SK-MEL-5 (cell line): Measurements from ENCODE around the gene DST. TPM values are rescaled to one million over a fixed set of nuclear protein-coding genes. Genes with fewer than 3 reads are reported as not detected.
A peak's percentile ranks its signal among the peaks of the same experiment; 100 is the strongest.
"Not testable (repeated sequence)": the region's sequence is repeated elsewhere in the genome, so short reads cannot be mapped to it uniquely, and the experiment has no call there.

Source experiments
- DNase-seq: peaks from one replicate; pipeline ENCODE4 v3.0.0-alpha.2; 2016; ENCODE audit warnings: low read depth, low spot score
- in situ Hi-C: cut with HindIII; loops from 2 replicates; pipeline ENCODE4 v1.10.0; 2016; ENCODE audit warnings: low sequenced_read_pairs, high pct_unique_total_duplicates, low pct_unique_long_range_greater_than_20kb
- total RNA-seq: library from RNA; depleted of rRNA; stranded (reverse); fragments of >200 nt; shearing (Covaris generic); gene quantifications from 2 replicates; pipeline ENCODE4 v1.2.3, GENCODE V29; 2014

Gene DST
- total RNA-seq, 1 experiment from 2014 or later = 86.4 TPM

DNA sequence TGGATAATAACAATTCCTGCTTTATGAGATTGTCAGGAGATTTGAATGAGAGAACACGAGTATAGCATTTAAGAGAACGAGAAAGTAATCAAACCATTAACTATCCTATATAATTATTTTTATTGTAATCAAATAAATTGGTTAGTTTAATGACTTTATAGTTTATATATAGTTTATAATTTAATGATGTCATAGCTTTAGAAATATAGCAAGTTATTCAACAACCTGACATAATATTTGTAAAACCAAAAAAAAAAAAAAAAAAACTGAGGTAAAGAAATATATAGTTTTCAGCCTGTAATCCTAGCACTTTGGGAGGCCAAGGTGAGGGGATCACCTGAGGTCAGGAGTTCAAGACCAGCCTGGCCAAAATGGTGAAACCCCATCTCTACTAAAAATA lies 26.4 kb upstream of the DST start:
- DNase-seq = no peak
- in situ Hi-C loops = no loop called here

DNA sequence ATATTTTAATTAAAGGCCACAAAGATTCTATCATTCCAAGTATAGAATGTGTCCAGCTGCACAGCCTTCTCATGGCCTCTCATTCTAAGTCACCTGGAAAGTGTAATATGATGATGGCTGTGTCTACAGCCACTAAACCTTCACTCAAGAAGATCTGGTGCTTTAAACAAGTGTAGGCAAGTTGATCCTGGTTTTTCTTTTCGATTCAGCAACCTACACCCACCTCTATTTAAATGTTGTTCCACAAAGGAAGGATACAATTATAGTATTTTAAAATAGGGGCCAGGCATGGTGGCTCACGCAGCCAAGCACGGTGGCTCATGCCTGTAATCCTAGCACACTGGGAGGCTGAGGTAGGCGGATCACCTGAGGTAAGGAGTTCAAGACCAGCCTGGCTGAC lies 25.5 kb upstream of the DST start:
- in situ Hi-C loops = no loop called here

DNA sequence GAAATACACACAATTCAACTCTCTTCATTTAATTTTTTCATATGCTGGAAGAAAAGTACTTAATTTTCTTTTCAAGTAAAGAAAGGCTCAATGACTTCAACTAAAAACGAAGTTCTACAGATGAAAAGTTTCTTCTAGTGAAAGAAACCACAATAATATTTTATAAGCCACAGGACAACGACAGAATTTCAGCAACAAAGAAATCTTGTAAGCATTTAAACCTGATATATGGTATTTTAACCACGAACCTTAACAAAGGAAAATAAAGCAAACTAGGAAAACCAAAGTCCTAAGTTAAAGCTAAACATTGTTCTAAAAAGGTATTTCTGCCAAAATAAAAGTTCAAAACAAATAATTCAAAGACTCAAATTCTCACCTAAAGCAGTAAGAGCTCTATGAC lies 24.6 kb upstream of the DST start:
- in situ Hi-C loops = no loop called here
- no peak for DNase-seq

More for the DNA sequence above, 25.5 kb upstream of the DST start:
- no peak for DNase-seq

DNA sequence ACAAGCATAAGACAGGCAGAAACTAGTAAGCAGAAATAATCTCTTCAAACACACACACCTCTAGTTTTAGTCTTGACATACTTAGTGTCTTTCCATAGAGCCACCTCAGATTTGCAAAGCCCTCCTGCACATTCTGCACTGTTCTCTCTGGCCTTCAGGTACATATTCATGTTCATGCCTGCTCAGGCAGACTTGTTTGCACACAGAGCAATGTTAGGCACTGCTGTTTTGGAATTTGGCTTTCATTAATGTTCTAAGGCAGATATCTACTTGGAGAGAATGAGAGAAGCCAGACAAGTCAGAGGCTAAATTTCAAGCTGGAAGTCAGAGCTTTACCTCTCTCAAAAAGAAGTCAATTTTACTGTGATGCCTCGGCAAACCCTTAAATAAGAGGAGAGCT lies 21.3 kb upstream of the DST start:
- DNase-seq = no peak
- in situ Hi-C loops = no loop called here

DNA sequence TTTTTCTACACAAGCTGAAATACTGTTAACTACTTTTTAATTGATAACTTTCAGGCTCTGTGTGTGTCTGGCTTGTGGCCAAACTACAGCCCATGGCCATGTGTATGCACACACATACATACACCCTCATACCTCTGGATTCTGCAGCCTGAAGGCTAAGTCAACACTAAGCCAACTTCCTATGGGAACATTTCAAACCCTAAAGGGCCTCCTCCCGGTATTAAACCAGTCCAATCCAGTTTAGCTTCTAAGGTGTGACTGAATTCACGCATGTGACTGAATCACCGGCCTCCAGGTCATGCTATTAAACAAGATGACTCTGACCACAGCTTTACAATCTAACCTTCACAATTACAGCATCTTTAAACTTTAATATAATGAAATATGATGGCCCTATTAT lies 20.7 kb upstream of the DST start:
- DNase-seq = no peak
- in situ Hi-C loops = no loop called here

DNA sequence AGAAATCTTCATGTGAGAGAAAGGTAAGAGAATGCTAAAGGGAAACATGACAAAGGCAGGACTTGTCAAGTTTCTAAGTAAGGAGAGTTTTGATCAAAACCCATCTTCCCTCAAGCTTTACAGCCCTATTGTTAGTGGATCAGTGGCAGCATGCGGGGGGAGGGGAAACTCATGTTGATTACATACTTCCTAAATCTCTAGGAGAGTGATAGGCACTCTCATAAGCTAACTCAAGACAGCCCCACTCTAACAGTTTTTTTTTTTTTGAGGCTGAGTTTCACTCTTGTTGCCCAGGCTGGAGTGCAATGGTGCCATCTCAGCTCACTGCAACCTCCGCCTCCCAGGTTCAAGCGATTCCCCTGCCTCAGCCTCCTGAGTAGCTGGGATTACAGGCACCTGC lies 18.6 kb upstream of the DST start:
- in situ Hi-C loops, DNase-seq: not testable (repeated sequence)

DNA sequence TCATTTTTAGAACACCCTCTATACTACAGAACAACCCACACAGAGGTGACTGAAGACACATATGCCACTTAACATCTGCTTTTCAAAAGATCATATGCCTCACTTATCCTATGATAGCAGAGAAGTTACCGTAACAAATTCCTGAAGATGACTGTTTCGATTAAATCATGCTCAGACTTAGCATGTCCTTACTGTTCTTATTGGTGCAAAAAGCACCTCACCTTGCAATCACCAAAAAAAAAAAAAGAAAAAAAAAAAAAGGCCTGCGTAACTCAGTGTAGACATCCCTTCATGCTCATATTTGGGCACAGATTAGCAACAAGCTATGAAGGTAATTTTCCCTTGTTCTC lies 17.7 kb upstream of the DST start:
- no peak for DNase-seq
- in situ Hi-C loops = no loop called here

DNA sequence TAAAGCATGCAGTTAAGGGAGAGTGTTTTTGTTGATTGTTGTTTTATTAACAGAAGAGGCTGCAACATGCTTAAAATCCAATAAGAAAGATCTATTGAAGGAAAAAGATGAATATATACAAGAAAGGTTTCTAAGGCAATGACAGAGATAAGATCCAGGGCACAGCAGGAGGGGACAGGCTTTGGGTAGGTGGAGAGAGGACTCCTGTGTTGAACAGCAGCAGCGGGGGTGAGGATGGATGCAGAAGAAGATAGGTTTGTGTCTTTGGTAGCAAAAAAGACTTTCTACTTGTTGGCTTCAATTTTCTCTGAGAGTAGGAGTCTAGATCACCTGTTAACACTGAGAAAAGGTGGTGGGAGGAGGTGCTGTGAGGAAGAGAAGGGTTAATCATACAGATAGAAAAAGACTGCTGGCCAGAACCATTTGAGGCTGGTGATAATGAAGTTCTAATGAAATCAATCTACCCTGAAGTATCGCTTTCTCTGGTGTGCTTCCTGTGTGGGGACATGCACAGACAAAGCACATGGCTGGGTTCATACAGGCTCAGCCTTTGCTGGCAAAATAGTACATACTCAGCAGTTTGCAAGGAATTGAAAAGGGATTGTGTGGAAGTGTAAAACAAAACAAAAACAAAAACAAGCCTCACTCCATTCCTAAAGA lies 17.2 kb upstream of the DST start:
- no peak for DNase-seq
- in situ Hi-C loops = no loop called here

DNA sequence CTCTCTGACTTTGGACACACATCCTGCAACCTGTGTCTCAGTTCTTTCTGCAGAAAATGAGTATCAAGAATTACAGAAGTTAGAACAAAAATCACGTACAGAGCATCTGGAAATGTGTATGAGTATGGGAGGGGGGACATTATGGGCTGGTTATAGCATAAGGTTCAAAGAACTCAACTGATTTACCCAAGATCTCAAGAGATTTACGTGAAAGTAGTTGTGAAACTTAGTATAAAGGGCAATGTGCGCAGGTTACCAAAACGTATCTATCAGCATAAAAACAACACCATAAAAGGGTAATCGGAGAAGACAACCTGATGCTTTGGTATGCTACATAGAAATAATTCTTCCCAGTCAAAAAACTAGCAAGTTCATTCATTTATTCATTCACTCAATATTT lies 15.6 kb upstream of the DST start:
- in situ Hi-C loops = no loop called here
- DNase-seq = no peak

DNA sequence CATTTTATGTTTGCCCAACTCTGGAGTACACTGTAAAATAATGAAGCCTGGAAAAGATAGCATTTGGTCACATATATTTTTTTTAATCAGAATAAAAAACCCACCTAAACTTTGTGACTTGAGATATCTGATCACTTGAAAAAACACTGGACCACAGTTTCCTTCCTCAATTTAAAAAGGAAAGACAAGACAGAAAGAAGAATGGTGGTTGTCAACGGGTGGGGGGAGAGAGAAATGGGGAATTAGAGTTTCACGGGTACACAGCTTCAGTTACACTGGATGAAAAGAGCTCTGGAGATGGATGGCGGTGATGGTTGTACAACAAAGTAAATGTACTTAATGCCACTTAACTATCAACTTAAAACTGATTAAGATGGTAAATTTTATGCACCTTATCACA lies 14.7 kb upstream of the DST start:
- no peak for DNase-seq
- in situ Hi-C loops = no loop called here

DNA sequence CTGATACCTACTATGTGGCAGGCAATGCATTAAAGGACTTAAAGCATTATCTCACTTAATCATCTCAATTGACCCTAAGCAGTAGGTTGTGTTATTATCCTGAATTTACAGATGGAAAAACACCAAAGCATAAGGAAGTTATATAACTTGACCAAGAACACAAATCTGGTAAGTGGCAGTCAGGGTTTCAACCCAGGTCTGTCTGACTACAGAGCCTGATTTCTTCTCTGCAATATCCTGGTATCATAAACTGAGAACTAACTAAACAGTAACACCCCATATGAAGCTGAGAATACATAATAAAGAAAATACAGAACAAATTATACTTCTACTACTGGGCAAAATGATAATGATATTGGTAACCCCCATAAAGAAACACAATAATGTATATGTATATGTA lies 13.8 kb upstream of the DST start:
- in situ Hi-C loops = no loop called here
- no peak for DNase-seq

DNA sequence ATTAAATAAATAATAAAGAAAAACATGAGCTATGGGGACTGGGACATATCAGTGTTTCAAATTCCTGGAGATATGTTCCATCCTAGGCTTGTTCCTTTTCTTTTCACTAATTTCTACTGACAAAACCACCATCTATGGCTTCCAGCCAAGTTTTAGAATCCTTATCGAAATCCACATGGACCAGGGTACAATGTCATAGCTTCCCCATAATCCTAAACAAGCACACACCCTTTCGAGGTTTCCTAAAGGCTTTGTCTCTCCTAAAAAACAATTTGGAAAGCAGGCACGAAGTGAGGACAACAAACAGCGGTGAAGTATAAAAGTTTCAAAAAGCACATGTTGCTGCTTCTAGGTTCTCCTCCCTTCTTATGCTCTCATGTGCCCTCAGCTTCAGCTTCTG lies 13.3 kb upstream of the DST start:
- in situ Hi-C loops = no loop called here
- no peak for DNase-seq

DNA sequence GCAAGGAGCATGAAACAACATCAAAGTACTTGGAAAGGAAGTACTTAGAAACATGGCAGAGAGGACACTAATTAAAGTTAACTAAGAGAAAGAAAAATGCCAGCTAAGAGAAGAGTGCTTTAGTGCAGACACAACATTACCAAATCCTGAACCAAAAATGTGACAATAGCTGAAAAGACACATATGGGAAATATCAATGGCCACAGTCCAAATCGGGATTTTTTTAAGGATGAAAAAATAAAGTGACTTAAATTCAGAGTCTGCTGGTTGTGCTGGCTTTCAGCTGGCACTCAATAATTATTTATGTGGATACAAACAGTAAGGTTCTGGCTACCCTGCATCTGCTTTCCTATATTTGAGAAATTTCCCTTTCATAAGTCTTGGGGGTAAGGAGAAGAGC lies 12.6 kb upstream of the DST start:
- in situ Hi-C loops = no loop called here
- DNase-seq = no peak

DNA sequence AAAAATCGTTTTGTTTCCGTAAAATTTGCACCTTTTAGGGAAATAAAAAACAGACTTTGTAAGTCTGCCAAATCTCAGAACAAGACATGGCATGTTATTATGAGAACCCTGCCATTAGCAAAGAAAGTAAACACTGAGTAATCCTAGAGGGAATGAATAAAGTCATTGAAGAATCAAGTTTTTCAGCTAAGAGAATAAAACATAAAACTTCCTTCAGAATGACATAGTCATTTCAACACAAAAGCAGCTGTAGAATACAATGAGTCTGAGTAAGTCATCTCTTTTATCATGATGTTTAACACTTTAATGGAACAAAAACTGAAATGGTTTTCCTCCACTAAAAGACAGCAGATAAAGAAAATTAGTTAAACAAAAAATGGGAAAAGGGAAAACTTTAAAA lies 10.3 kb upstream of the DST start:
- in situ Hi-C loops = no loop called here
- peak; percentile 61 for DNase-seq

DNA sequence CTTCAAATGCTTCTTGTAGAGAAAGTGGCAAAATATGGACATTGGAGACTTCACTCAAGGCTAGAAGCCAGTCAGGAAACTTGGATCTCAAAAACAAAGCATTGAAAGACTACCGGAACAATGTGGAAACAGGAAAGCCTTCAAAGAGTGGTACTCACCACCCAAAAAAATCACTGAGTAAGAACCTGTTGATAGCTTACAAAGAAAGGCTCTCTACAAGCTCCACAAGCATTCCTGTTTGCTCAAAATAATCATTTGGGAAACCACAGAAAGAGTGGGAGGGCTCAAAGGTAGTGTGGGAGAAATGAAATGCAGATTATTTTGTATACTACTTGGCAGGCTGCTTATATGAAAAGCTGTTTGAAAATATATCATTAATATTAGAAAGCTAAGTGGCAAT lies 9.5 kb upstream of the DST start:
- DNase-seq = peak; percentile 14
- in situ Hi-C loops = no loop called here

DNA sequence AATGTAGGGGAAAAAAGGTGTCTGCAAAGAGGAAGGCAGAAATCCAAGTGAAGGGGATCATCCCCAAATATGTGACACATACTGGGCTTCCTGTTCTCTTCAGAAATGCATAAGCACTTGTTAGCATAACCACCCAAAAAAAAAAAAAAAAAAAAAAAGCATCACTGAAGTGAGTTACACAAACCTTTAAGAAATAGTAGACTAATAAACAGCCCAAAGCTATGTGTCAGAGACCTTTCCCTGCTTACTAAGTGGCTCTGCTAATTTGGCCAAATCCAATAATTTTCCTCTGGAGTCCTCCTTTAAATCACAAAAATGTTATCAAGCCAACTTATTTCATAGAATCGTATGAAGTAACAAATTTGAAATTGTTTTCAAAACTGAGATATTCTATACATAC lies 7.5 kb upstream of the DST start:
- no peak for DNase-seq
- in situ Hi-C loops = no loop called here

DNA sequence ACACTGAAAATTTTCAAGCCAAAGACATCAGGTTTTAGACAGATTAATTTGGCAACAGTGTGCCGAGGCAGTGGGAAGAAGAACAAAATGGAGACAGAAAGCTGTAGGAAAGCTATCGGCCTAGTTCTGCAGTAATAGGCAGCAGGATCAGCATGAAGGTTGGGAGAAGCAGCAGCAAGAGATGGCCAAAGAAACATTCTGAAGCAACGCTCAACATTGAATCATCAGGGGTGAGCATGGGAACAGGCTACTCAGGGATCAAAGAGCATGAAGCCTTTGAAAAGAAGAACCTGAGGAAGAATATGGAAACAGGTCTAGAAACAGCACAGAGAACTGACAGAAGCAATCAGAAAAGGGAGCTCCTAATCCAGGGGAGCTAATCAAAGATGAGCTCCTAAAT lies 7.1 kb upstream of the DST start:
- no peak for DNase-seq
- in situ Hi-C loops = no loop called here

DNA sequence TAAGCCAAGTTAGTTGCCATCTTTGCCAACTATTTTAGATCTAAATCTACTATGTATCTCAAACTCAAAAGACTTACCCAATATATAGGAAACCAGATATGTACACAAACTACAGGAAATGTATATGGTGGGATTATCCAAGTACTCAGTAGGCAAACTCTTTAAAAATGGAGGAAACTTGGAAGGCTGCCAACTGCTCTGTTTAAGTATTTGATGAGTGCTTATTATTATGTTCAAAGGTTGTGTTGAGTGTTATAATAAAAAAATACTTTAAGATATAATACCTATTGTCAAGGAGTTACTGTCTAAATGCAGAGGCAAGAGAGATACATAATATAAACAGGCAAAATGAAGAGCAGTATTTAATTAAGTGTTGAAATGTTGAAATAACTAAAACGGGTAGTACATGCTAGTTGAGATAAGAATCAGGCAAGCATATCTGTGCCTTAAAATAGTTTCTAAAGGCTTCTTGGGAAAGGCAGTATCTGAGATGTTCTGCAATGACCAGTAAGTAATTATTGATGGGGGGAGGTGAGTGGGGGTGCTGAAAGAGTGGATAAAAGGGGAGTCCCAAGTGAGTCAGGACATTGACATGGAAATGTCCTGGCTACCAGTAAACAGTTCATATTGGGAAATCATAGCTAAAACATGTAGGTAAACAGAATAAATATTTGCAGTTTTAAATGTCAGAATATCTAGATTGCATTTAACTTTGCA lies 6.5 kb upstream of the DST start:
- in situ Hi-C loops = no loop called here
- DNase-seq = no peak

DNA sequence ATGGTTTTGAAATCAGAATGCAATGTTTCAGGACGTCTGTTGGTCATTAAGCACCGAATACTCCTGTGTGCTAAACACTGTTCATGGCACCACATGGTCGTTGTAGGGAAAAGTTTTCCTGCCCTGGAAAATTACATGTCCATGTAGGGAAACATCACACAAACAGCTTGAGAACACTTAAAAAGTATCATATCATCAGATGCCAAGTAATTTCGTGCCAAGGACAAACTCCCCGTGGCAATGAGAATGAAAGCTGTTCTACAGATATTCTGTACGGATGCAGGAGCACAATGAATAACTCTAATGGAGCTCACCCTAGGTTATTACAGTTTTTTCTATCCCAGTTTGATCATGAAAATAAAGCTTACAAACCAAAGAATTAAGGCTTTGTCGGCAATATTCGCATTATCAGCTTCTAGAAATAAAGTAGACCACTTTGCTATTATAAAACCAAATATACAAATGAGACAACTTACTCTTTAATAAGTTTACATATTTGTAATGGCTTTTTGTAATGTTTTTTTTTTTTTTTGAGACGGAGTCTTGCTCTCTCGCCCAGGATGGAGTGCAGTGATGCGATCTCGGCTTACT lies 4.6 kb upstream of the DST start:
- DNase-seq = no peak
- in situ Hi-C loops = no loop called here
